CD4-positive, alpha-beta T cell (primary cell): ENCODE results near the gene NHLRC1. TPM values are rescaled to one million over a fixed set of nuclear protein-coding genes. Genes with fewer than 3 reads are reported as not detected.

Source experiments
- ATAC-seq: fragments of 200-7000 bp; cut with Tn5 transposase; one replicate; pipeline ENCODE4 v1.10.0; 2022; ENCODE audit warnings: mild to moderate bottlenecking; ENCODE audit not compliant: poor library complexity
- CTCF ChIA-PET: fragments of 350-600 bp; sonication (Branson Sonifier 250); formaldehyde crosslinking; loops from one replicate; lab custom pipeline; 2021; ENCODE audit warnings: antibody characterized with exemption, inconsistent platforms; lab: Charles Lee
- POLR2A ChIA-PET: fragments of 350-600 bp; sonication (Branson Sonifier 250); formaldehyde crosslinking; loops from one replicate; lab custom pipeline; 2021; ENCODE audit warnings: antibody characterized with exemption, inconsistent platforms; lab: Charles Lee
- DNase-seq, 14 experiments: peaks; one replicate each; pipeline ENCODE4 v3.0.0-alpha.2; 2013 to 2020; ENCODE audit warnings: mixed read lengths in 2 of 14
- H3K27ac ChIP-seq, 2 donors: one replicate each; pipeline versions ENCODE4 v1.5.1 to v1.7.0; 2013; ENCODE audit warnings: low read length in 2 of 2, low read depth in 1 of 2, mild to moderate bottlenecking in 1 of 2
- H3K27me3 ChIP-seq, 2 experiments: 1 replicate in 1 of 2; 2 replicates in 1 of 2; pipeline versions ENCODE4 v1.6.1 to v1.7.0; 2013; ENCODE audit warnings: low read length in 2 of 2, control low read depth in 1 of 2, mild to moderate bottlenecking in 1 of 2, moderate library complexity in 1 of 2; ENCODE audit not compliant: insufficient read depth in 2 of 2, control insufficient read depth in 1 of 2
- H3K36me3 ChIP-seq: one replicate; pipeline ENCODE4 v1.6.1; 2013; ENCODE audit warnings: low read length, control low read depth; ENCODE audit not compliant: insufficient read depth
- H3K4me1 ChIP-seq: one replicate; pipeline ENCODE4 v1.6.1; 2013; ENCODE audit warnings: low read length, control low read depth; ENCODE audit not compliant: insufficient read depth
- H3K4me3 ChIP-seq: one replicate; pipeline ENCODE4 v1.5.1; 2013; ENCODE audit warnings: mild to moderate bottlenecking, low read length, moderate library complexity
- H3K9me3 ChIP-seq, 2 experiments: 1 replicate in 1 of 2; 2 replicates in 1 of 2; pipeline versions ENCODE4 v1.6.1 to v1.7.0; 2013; ENCODE audit warnings: low read length in 2 of 2, mild to moderate bottlenecking in 2 of 2, control low read depth in 1 of 2, moderate library complexity in 1 of 2; ENCODE audit not compliant: control insufficient read depth in 1 of 2, insufficient read depth in 1 of 2
- H3K27ac Mint-ChIP-seq: one replicate; pipeline ENCODE4 v1.8.0; 2020; ENCODE audit warnings: mixed read lengths
- H3K27me3 Mint-ChIP-seq: one replicate; pipeline ENCODE4 v1.8.0; 2021; ENCODE audit warnings: mixed read lengths
- H3K36me3 Mint-ChIP-seq: one replicate; pipeline ENCODE4 v1.8.0; 2021; ENCODE audit warnings: low read depth, mixed read lengths
- H3K4me1 Mint-ChIP-seq: one replicate; pipeline ENCODE4 v1.8.0; 2021; ENCODE audit warnings: low read depth, mixed read lengths
- H3K4me3 Mint-ChIP-seq: one replicate; pipeline ENCODE4 v1.8.0; 2020; ENCODE audit warnings: mild to moderate bottlenecking, mixed read lengths
- H3K9me3 Mint-ChIP-seq: one replicate; pipeline ENCODE4 v1.8.0; 2020; ENCODE audit warnings: mixed read lengths
- CTCF ChIP-seq: fragments of 200-600 bp; IDR thresholded peaks from one replicate; pipeline ENCODE4 v1.8.0; 2022; ENCODE audit warnings: antibody characterized with exemption, mild to moderate bottlenecking
- intact Hi-C, 2 experiments: fragments of 100-400 bp; cut with DNase I in 1 of 2; cut with micrococcal nuclease in 1 of 2; formaldehyde crosslinking; loops; one replicate each; pipeline versions ENCODE4 v1.15.1 to v1.9.0; 2023 to 2025; cut with DNase I, micrococcal nuclease
- total RNA-seq, 174 experiments: library from RNA in 2 of 174; stranded (reverse) in 2 of 174; gene quantifications; one replicate each; pipeline ENCODE4 v1.2.3 and lab custom pipeline; 2021 to 2026

Gene NHLRC1
- total RNA-seq, 2 experiments from 2014 or later = 0.11 TPM; not detected in 1

DNA sequence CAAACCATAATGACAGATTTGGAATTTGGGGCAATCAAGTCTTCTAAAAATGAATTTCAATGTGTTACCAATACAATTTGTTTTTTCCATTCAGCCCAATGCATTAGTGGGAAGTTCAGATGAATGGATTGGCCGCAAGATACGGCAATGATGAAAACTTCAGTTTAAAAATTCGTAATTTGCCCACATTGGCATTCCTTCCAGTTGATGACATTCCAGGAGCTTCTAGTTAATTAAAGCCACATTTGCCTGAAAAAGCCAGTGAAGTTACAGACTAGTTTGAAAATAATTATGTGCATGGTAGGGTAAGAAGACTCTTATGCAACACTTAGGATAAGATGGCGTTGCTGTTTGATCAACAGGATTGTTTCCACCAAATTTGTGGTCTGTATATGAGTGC lies 46.2 kb downstream of the NHLRC1 start:
- Mint-ChIP-seq H3K4me3 (no peak overlapping the region), H3K36me3 (no peaks in the 10 kb centered on the region), H3K27ac (no peak overlapping the region), H3K4me1 (no peaks in the 10 kb centered on the region), H3K9me3 (peaks cover 9% of the 10 kb centered on the region), H3K27me3 (peaks cover 16% of the 10 kb centered on the region)
- Histone ChIP-seq H3K27me3 (peaks cover 4% of the 10 kb centered on the region in 2 experiments), H3K4me1 (no peaks in the 10 kb centered on the region), H3K36me3 (no peaks in the 10 kb centered on the region), H3K27ac (no peak overlapping the region), H3K9me3 (peaks cover 5 to 7% of the 10 kb centered on the region in 2 experiments), H3K4me3 (no peak overlapping the region)
- ChIA-PET POLR2A (no interaction called here), CTCF (no interaction called here)
- DNase-seq (no peak), ATAC-seq (no peak)
- no peak for TF ChIP-seq CTCF
- intact Hi-C loops = no loop called here

DNA sequence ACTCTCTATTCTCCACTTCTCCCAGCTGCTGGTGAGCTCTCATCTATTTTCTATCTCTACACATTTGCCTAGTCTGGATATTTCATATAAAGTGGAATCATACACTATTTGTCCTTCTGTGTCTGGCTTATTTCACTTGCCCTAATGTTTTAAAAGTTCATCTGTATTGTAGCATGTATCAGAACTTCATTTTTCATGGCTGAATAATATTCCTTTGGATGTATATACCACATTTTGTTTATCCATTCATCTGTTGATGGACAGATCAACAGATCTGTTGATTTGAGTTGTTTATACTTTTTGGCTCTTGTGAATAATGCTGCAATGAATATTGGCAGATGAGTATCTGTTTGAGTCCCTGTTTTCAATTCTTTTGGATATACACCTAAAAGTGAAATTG lies 49.6 kb downstream of the NHLRC1 start:
- Mint-ChIP-seq H3K27me3 (peaks cover 12% of the 10 kb centered on the region), H3K9me3 (peaks cover 9% of the 10 kb centered on the region), H3K36me3 (no peaks in the 10 kb centered on the region), H3K4me3 (no peak overlapping the region), H3K4me1 (no peaks in the 10 kb centered on the region), H3K27ac (no peak overlapping the region)
- CTCF ChIA-PET = no interaction called here
- Histone ChIP-seq H3K9me3 (peaks cover 5 to 7% of the 10 kb centered on the region in 2 experiments), H3K4me1 (no peaks in the 10 kb centered on the region), H3K4me3 (no peak overlapping the region), H3K27ac (no peak overlapping the region), H3K27me3 (peaks cover 2 to 4% of the 10 kb centered on the region in 2 experiments), H3K36me3 (no peaks in the 10 kb centered on the region)
- no peak for ATAC-seq
- intact Hi-C loops = no loop called here
- TF ChIP-seq CTCF = no peak
- no peak for DNase-seq
- POLR2A ChIA-PET = no interaction called here

- ATAC-seq (no peak), DNase-seq (no peak)
- no peaks in the 10 kb centered on the region for H3K36me3 Mint-ChIP-seq
- intact Hi-C loops = no loop called here
- H3K4me1 Mint-ChIP-seq = no peaks in the 10 kb centered on the region
- Histone ChIP-seq H3K27me3 (peaks cover 2 to 4% of the 10 kb centered on the region in 2 experiments), H3K9me3 (peaks cover 5% of the 10 kb centered on the region in 2 experiments), H3K36me3 (no peaks in the 10 kb centered on the region), H3K4me1 (no peaks in the 10 kb centered on the region), H3K4me3 (no peak overlapping the region), H3K27ac (no peak overlapping the region)
- peaks cover 5% of the 10 kb centered on the region for H3K27me3 Mint-ChIP-seq
- H3K4me3 Mint-ChIP-seq = no peak overlapping the region
- ChIA-PET CTCF (no interaction called here), POLR2A (no interaction called here)
- H3K9me3 Mint-ChIP-seq = peaks cover 3% of the 10 kb centered on the region
- H3K27ac Mint-ChIP-seq = no peak overlapping the region
- no peak for TF ChIP-seq CTCF
These were observed 52.0 kb downstream of the NHLRC1 start for GRCh38 chr6:18070486-18070885.

Other genes starting within 250 kb of the NHLRC1 start
- gene KIF13A, start 135.0 kb downstream of the NHLRC1 start, total RNA-seq = 1 to 10 TPM in 1 of 2 experiments, under 1 TPM in 1; 0.91 to 1.4 TPM
- 1 to 10 TPM; 3.2 to 3.3 TPM for gene TPMT, start 32.4 kb upstream of the NHLRC1 start, total RNA-seq
- gene KDM1B, start 32.7 kb upstream of the NHLRC1 start, total RNA-seq = 1 to 10 TPM; 4.4 to 6.0 TPM
- 10 to 100 TPM; 52.7 to 56.7 TPM for gene DEK, start 141.9 kb upstream of the NHLRC1 start, total RNA-seq